Omental fat pad (tissue), 4 donors: Measurements from ENCODE around the gene CAPZA3. TPM values are rescaled to one million over a fixed set of nuclear protein-coding genes. Genes with fewer than 3 reads are reported as not detected.
"Not testable (repeated sequence)": the region's sequence is repeated elsewhere in the genome, so short reads cannot be mapped to it uniquely, and the experiment has no call there.

Experiments used
- ATAC-seq: fragments of 150-250 bp; one replicate; pipeline ENCODE4 v1.9.1; 2016; ENCODE audit warnings: mild to moderate bottlenecking, moderate library complexity; ENCODE audit not compliant: low FRiP score
- DNase-seq: peaks from one replicate; pipeline ENCODE4 v3.0.0-alpha.2; 2019; ENCODE audit warnings: low spot score
- total RNA-seq, 4 donors: library from RNA; depleted of rRNA; stranded (reverse); fragments of >200 nt; gene quantifications; one replicate each; pipeline ENCODE4 v1.1.0, GENCODE V29; 2016
- TF ChIP-seq, protein P1 (sequence below), 3 donors: fragments of 450-650 bp; IDR thresholded peaks; one replicate each; pipeline ENCODE4 v1.5.1; 2016 to 2017; ENCODE audit warnings: antibody characterized with exemption in 3 of 3, mild to moderate bottlenecking in 3 of 3, moderate library complexity in 2 of 3

Gene CAPZA3, protein sequence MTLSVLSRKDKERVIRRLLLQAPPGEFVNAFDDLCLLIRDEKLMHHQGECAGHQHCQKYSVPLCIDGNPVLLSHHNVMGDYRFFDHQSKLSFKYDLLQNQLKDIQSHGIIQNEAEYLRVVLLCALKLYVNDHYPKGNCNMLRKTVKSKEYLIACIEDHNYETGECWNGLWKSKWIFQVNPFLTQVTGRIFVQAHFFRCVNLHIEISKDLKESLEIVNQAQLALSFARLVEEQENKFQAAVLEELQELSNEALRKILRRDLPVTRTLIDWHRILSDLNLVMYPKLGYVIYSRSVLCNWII
- total RNA-seq, result not detected

DNA sequence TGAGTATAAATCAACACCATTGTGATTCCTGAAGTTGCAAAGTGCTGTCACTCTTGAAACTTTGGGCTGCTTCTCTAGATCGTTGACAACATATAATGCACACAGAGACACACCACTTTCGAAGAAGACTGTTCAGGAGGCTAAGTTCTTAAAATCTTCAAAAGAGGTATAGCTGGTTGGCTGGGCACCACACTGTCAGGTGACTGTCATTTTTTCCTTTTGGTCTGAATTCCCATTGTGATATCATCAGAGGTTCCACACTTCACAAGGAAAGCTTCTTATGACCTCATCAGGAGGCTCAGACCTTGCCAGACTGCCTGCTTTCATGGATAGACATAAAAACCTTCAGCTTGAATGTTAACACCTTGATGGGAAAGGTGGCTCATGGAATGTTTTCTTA, at the start of gene CAPZA3, which contains the start of gene PLCZ1:
CAPZA3 (plus strand) TSS at position 301 of the 400 bp plus-strand sequence. CDS start 150 bp downstream, outside the sequence.
PLCZ1 (minus strand) TSS at position 194 of the 400 bp plus-strand sequence. CDS start 641 bp downstream, outside the sequence.
- TF ChIP-seq, protein P1, sequence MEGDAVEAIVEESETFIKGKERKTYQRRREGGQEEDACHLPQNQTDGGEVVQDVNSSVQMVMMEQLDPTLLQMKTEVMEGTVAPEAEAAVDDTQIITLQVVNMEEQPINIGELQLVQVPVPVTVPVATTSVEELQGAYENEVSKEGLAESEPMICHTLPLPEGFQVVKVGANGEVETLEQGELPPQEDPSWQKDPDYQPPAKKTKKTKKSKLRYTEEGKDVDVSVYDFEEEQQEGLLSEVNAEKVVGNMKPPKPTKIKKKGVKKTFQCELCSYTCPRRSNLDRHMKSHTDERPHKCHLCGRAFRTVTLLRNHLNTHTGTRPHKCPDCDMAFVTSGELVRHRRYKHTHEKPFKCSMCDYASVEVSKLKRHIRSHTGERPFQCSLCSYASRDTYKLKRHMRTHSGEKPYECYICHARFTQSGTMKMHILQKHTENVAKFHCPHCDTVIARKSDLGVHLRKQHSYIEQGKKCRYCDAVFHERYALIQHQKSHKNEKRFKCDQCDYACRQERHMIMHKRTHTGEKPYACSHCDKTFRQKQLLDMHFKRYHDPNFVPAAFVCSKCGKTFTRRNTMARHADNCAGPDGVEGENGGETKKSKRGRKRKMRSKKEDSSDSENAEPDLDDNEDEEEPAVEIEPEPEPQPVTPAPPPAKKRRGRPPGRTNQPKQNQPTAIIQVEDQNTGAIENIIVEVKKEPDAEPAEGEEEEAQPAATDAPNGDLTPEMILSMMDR (IDR thresholded peaks at IDR 0.05), result no peak
- no peak for DNase-seq
- no peak for ATAC-seq

DNA sequence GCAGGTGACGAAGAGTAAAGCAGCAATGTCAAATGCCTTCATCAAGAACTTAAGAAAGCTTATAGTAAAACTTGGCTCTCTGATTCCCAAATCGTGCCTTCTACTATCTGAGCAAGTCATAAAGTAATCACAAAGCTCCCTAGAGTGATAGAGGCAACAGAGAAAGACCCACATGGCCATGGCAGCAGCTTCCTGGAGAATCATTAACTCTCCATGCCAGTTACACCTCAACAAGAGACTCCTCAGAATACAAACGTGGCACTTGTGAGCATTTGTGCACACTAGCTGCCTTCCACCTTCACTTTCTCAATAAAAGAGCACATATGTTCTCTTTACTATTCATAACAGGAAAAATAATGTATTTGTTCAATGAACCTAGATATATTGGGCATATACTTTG, 48.1 kb upstream of the CAPZA3 start:
- no peak for DNase-seq
- no peak for ATAC-seq
- TF ChIP-seq, protein P1 (IDR thresholded peaks at IDR 0.05), result no peak

GRCh38 chr12:18690653-18691052, 47.3 kb upstream of the CAPZA3 start:
- TF ChIP-seq, protein P1 (IDR thresholded peaks at IDR 0.05), result no peak
- DNase-seq (no peak), ATAC-seq (peak; percentile 75)

DNA sequence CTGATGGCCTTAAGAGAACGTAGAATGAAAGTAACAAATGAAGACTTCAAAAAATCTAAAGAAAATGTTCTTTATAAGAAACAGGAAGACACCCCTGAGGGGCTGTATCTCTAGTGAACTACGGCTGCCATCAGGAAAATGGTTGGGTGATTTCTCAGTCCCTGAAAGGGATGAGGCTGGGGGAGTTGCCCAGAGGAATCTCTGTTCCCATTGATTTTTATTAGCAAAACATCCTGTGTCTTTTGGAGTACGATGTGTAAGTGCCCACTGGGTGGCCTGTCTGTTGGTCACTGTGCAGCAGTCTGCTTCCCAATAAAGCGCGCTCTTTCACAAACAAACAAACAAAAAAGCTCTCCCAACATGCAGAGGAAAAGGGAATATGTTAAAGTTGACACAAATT, 43.9 kb upstream of the CAPZA3 start:
- DNase-seq, ATAC-seq: not testable (repeated sequence)

DNA sequence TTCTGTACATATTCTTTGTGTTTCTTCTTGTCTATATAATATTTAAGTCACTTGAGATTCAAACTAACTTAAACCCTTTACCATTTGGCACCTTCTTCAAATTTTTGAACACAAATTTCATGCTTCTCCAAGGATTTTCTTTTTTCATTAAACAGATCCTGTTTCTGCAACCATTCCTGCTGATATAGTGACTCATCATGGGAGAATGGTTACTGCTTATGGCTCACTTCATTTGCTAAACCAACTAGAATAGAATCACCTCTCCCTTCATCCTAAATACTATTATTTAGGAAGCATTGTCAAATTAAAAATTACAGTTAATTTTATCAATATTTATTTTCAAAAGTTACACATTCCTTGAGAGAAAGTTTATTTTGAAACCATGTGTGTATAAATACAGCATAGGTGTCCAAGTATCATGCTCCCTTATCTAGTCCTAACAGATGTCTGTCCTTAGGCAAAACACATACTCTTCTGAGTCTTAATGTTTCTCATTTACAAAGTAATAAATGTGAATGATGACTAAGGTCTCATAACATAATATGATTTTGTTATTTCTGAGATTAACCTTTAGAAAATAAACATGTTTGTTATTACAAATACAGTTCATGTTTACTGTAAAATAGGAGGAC, 40.8 kb upstream of the CAPZA3 start:
- TF ChIP-seq, protein P1 (IDR thresholded peaks at IDR 0.05), result no peak

DNA sequence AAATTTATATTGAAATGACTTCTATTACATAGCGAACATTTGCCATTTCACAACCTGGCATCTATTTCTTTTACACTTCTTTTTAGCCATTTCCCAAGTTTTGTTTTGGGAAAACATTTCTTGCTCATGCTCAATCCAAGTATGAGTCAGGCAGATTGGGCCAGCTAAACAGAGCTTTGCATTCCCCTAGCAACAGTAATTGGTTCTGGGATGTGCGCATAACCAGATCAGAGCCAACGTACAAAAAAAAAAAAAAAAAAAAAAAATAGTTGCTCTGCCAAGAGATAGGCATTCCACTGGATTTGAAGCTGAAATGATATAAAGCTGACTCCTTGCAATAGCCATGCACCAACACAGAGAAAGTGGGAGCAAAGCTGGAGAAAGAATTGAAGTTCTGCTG, 37.6 kb upstream of the CAPZA3 start:
- DNase-seq, result no peak
- ATAC-seq, result peak; percentile 96
- TF ChIP-seq, protein P1 (IDR thresholded peaks at IDR 0.05), result no peak

More for the DNA sequence above, 40.8 kb upstream of the CAPZA3 start:
- ATAC-seq (no peak), DNase-seq (no peak)

- DNase-seq (no peak), ATAC-seq (no peak)
- TF ChIP-seq, protein P1 (IDR thresholded peaks at IDR 0.05), result no peak
Observed at GRCh38 chr12:18703321-18703720, 34.6 kb upstream of the CAPZA3 start.
